Mucosa of rectum (tissue), 2 donors: Measurements from ENCODE around the gene PDLIM5.

Experiments
- H3K27ac ChIP-seq, 2 donors: one replicate each; pipeline ENCODE4 v1.7.0; 2013; ENCODE audit warnings: inconsistent platforms in 2 of 2, low read depth in 2 of 2, low read length in 2 of 2
- H3K27me3 ChIP-seq, 2 donors: one replicate each; pipeline ENCODE4 v1.7.0; 2013; ENCODE audit warnings: low read length in 2 of 2; ENCODE audit not compliant: control insufficient read depth in 2 of 2, insufficient read depth in 2 of 2
- H3K36me3 ChIP-seq, 2 donors: one replicate each; pipeline ENCODE4 v1.7.0; 2013; ENCODE audit warnings: low read length in 2 of 2; ENCODE audit not compliant: control insufficient read depth in 2 of 2, insufficient read depth in 2 of 2
- H3K4me1 ChIP-seq, 2 donors: one replicate each; pipeline ENCODE4 v1.7.0; 2013; ENCODE audit warnings: low read length in 2 of 2, mild to moderate bottlenecking in 1 of 2; ENCODE audit not compliant: control insufficient read depth in 2 of 2, insufficient read depth in 2 of 2
- H3K4me3 ChIP-seq, 2 donors: one replicate each; pipeline ENCODE4 v1.7.0; 2013; ENCODE audit warnings: low read length in 2 of 2
- H3K9ac ChIP-seq, 2 donors: one replicate each; pipeline ENCODE4 v1.7.0; 2013; ENCODE audit warnings: low read length in 2 of 2, low read depth in 1 of 2, mild to moderate bottlenecking in 1 of 2
- H3K9me3 ChIP-seq, 2 donors: one replicate each; pipeline ENCODE4 v1.7.0; 2013; ENCODE audit warnings: low read length in 2 of 2; ENCODE audit not compliant: control insufficient read depth in 2 of 2
- donor health status: healthy.
- donor health status: Normal muscosa, but diverticular disease.

The PDLIM5 gene

GRCh38 chr4:94578195-94578594, 126.5 kb downstream of the PDLIM5 start:
- Histone ChIP-seq H3K27ac (no peak overlapping the region), H3K4me3 (no peak overlapping the region), H3K4me1 (no peaks in the 10 kb centered on the region), H3K9me3 (no peaks in the 10 kb centered on the region), H3K36me3 (peaks cover 5 to 12% of the 10 kb centered on the region in 2 donors), H3K27me3 (no peaks in the 10 kb centered on the region), H3K9ac (no peak overlapping the region)

- H3K4me3 ChIP-seq, result no peak overlapping the region
- H3K9me3 ChIP-seq, result no peaks in the 10 kb centered on the region
- no peak overlapping the region for H3K9ac ChIP-seq
- H3K27me3 ChIP-seq, result no peaks in the 10 kb centered on the region
- no peak overlapping the region for H3K27ac ChIP-seq
- H3K36me3 ChIP-seq, result peaks cover 6 to 11% of the 10 kb centered on the region in 2 donors
- H3K4me1 ChIP-seq, result no peaks in the 10 kb centered on the region
These were observed 130.0 kb downstream of the PDLIM5 start for GRCh38 chr4:94581766-94582165.

GRCh38 chr4:94582517-94582916, 130.8 kb downstream of the PDLIM5 start:
- H3K27ac ChIP-seq, result no peak overlapping the region
- peaks cover 6 to 15% of the 10 kb centered on the region in 2 donors for H3K36me3 ChIP-seq

GRCh38 chr4:94583914-94584641, 132.3 kb downstream of the PDLIM5 start:
- Histone ChIP-seq H3K4me3 (no peak overlapping the region), H3K27ac (no peak overlapping the region), H3K36me3 (peaks cover 6 to 15% of the 10 kb centered on the region in 2 donors), H3K27me3 (no peaks in the 10 kb centered on the region), H3K9me3 (no peaks in the 10 kb centered on the region), H3K9ac (no peak overlapping the region), H3K4me1 (no peaks in the 10 kb centered on the region)

More at GRCh38 chr4:94582517-94582916, 130.8 kb downstream of the PDLIM5 start:
- Histone ChIP-seq H3K9ac (no peak overlapping the region), H3K27me3 (no peaks in the 10 kb centered on the region), H3K9me3 (no peaks in the 10 kb centered on the region), H3K4me1 (no peaks in the 10 kb centered on the region), H3K4me3 (no peak overlapping the region)

GRCh38 chr4:94588896-94589693, 137.4 kb downstream of the PDLIM5 start:
- Histone ChIP-seq H3K9me3 (no peaks in the 10 kb centered on the region), H3K4me1 (no peaks in the 10 kb centered on the region), H3K27ac (no peak overlapping the region), H3K4me3 (no peak overlapping the region), H3K9ac (no peak overlapping the region), H3K36me3 (peaks cover 19 to 23% of the 10 kb centered on the region in 2 donors), H3K27me3 (no peaks in the 10 kb centered on the region)

GRCh38 chr4:94590493-94590892, 138.8 kb downstream of the PDLIM5 start:
- Histone ChIP-seq H3K4me3 (no peak overlapping the region), H3K4me1 (no peaks in the 10 kb centered on the region), H3K9me3 (no peaks in the 10 kb centered on the region), H3K27ac (no peak overlapping the region), H3K36me3 (peaks cover 18 to 23% of the 10 kb centered on the region in 2 donors), H3K9ac (no peak overlapping the region), H3K27me3 (no peaks in the 10 kb centered on the region)

- H3K27ac ChIP-seq, result no peak overlapping the region
- no peak overlapping the region for H3K4me3 ChIP-seq
- no peaks in the 10 kb centered on the region for H3K4me1 ChIP-seq
- H3K36me3 ChIP-seq, result peaks cover 13 to 20% of the 10 kb centered on the region in 2 donors
- no peak overlapping the region for H3K9ac ChIP-seq
- no peaks in the 10 kb centered on the region for H3K27me3 ChIP-seq
- no peaks in the 10 kb centered on the region for H3K9me3 ChIP-seq
These were observed 139.5 kb downstream of the PDLIM5 start for GRCh38 chr4:94591289-94591688.

GRCh38 chr4:94595013-94595412, 143.3 kb downstream of the PDLIM5 start:
- H3K4me1 ChIP-seq, result no peaks in the 10 kb centered on the region
- H3K27me3 ChIP-seq, result no peaks in the 10 kb centered on the region
- no peaks in the 10 kb centered on the region for H3K9me3 ChIP-seq
- H3K36me3 ChIP-seq, result peaks cover 5 to 17% of the 10 kb centered on the region in 2 donors
- H3K27ac ChIP-seq, result no peak overlapping the region
- H3K4me3 ChIP-seq, result no peak overlapping the region
- H3K9ac ChIP-seq, result no peak overlapping the region

- Histone ChIP-seq H3K4me1 (no peaks in the 10 kb centered on the region), H3K36me3 (peaks cover 5 to 16% of the 10 kb centered on the region in 2 donors), H3K9ac (no peak overlapping the region), H3K27me3 (no peaks in the 10 kb centered on the region), H3K9me3 (no peaks in the 10 kb centered on the region), H3K27ac (no peak overlapping the region), H3K4me3 (no peak overlapping the region)
These were observed 144.2 kb downstream of the PDLIM5 start for GRCh38 chr4:94595880-94596483.

- Histone ChIP-seq H3K9ac (no peak overlapping the region), H3K4me3 (no peak overlapping the region), H3K4me1 (no peaks in the 10 kb centered on the region), H3K27me3 (no peaks in the 10 kb centered on the region), H3K36me3 (no peaks in the 10 kb centered on the region), H3K27ac (no peak overlapping the region), H3K9me3 (no peaks in the 10 kb centered on the region)
These were observed 147.0 kb downstream of the PDLIM5 start for GRCh38 chr4:94598758-94599157.
